GM13976 (cell line): ENCODE measurements around the gene ADAMTS2.

Source experiments
- DNase-seq: peaks from one replicate; pipeline ENCODE4 v3.0.0; 2012; ENCODE audit warnings: low spot score
- in situ Hi-C: fragments of 300-500 bp; cut with MboI; formaldehyde crosslinking; loops from one replicate; pipeline ENCODE4 v1.12.0; 2022; ENCODE audit warnings: low sequenced_read_pairs, mixed read lengths, inconsistent platforms; ENCODE audit not compliant: unreplicated experiment
- TF ChIP-seq, protein P1 (sequence below): IDR thresholded peaks from 2 replicates; pipeline ENCODE4 v1.5.1; 2012; ENCODE audit warnings: borderline replicate concordance, mild to moderate bottlenecking; ENCODE audit not compliant: insufficient read depth; ENCODE audit errors: extremely low read depth, missing control alignments, control extremely low read depth

Gene ADAMTS2

GRCh38 chr5:179348843-179349242 is 3.6 kb upstream of the ADAMTS2 start:
- TF ChIP-seq, protein P1, sequence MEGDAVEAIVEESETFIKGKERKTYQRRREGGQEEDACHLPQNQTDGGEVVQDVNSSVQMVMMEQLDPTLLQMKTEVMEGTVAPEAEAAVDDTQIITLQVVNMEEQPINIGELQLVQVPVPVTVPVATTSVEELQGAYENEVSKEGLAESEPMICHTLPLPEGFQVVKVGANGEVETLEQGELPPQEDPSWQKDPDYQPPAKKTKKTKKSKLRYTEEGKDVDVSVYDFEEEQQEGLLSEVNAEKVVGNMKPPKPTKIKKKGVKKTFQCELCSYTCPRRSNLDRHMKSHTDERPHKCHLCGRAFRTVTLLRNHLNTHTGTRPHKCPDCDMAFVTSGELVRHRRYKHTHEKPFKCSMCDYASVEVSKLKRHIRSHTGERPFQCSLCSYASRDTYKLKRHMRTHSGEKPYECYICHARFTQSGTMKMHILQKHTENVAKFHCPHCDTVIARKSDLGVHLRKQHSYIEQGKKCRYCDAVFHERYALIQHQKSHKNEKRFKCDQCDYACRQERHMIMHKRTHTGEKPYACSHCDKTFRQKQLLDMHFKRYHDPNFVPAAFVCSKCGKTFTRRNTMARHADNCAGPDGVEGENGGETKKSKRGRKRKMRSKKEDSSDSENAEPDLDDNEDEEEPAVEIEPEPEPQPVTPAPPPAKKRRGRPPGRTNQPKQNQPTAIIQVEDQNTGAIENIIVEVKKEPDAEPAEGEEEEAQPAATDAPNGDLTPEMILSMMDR = no peak
- no peak for DNase-seq
- in situ Hi-C loops = no loop called here

- DNase-seq = no peak
- TF ChIP-seq, protein P1 = no peak
- in situ Hi-C loops = no loop called here
These were observed 2.8 kb upstream of the ADAMTS2 start for GRCh38 chr5:179348011-179348530.

- DNase-seq = no peak
These were observed 2.3 kb upstream of the ADAMTS2 start for GRCh38 chr5:179347581-179347980.

DNA sequence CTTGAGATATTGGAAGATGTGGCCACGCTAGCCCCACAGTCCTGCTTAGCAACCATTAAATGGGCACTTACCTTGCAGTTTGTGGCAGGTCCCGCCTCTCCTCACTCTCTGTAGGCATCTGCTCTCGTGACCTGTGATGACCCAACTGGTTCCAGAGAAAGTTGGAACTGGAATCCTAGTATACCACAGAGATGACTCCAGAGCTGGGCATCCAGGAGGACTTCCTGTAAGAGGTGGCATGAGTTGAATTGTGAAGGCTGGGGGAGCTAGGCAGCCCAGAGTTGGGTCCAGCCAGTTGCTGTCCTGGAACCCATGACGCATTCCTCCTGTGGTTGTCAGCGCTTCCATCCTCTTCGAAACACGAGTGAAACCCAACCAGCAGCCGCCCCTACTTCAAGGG is 1.6 kb upstream of the ADAMTS2 start:
- TF ChIP-seq, protein P1 = no peak
- in situ Hi-C loops = no loop called here

More at GRCh38 chr5:179347581-179347980, 2.3 kb upstream of the ADAMTS2 start:
- in situ Hi-C loops = no loop called here
- TF ChIP-seq, protein P1 = no peak

GRCh38 chr5:179346401-179346800 is 1.1 kb upstream of the ADAMTS2 start:
- TF ChIP-seq, protein P1 = no peak
- no peak for DNase-seq
- in situ Hi-C loops = no loop called here

More for the DNA sequence above, 1.6 kb upstream of the ADAMTS2 start:
- no peak for DNase-seq

GRCh38 chr5:179345183-179345432 is 153 bp downstream of the ADAMTS2 start:
- TF ChIP-seq, protein P1 = no peak
- no peak for DNase-seq
- in situ Hi-C loops = no loop called here
